IMR-90 (cell line): ENCODE measurements around the gene NPHP4. TPM values are rescaled to one million over a fixed set of nuclear protein-coding genes. Genes with fewer than 3 reads are reported as not detected.

Experiments
- ATAC-seq: fragments of 200-7000 bp; cut with Tn5 transposase; 2 replicates; pipeline ENCODE4 v1.9.1; 2020; ENCODE audit warnings: low read depth, mild to moderate bottlenecking, moderate library complexity
- BruUV-seq: library from RNA; stranded (reverse); fragments of 400-500 nt; replicated peaks from 2 replicates; lab custom pipeline; 2021; lab: Mats Ljungman, UMichigan
- CTCF ChIA-PET: fragments of 300-600 bp; formaldehyde crosslinking; extraction: SDS; loops from one replicate; lab custom pipeline; 2021; ENCODE audit warnings: antibody characterized with exemption; lab: Yijun Ruan, JAX
- POLR2A ChIA-PET: fragments of 300-600 bp; sonication (Branson Sonifier 250); formaldehyde crosslinking; loops from one replicate; lab custom pipeline; 2022; ENCODE audit warnings: antibody characterized with exemption; ENCODE audit not compliant: unreplicated experiment; lab: Charles Lee
- DNase-seq: peaks from one replicate; pipeline ENCODE4 v3.0.0; 2013
- H2AFZ ChIP-seq: replicated peaks from 2 replicates; pipeline ENCODE3; 2013; ENCODE audit warnings: low read length, mild to moderate bottlenecking; ENCODE audit not compliant: poor library complexity
- H2AK5ac ChIP-seq: 2 replicates; pipeline ENCODE4 v1.6.1; 2013; ENCODE audit warnings: low read depth, low read length, inconsistent platforms
- H2AK9ac ChIP-seq: replicated peaks from 2 replicates; pipeline ENCODE3; 2013; ENCODE audit warnings: mild to moderate bottlenecking, low read depth, low read length, moderate library complexity; ENCODE audit not compliant: poor library complexity
- H2BK120ac ChIP-seq: 2 replicates; pipeline ENCODE4 v1.6.1; 2013; ENCODE audit warnings: low read depth, low read length, inconsistent platforms
- H2BK15ac ChIP-seq: 3 replicates; pipeline ENCODE4 v1.6.1; 2013; ENCODE audit warnings: low read depth, low read length, inconsistent platforms
- H2BK20ac ChIP-seq: 2 replicates; pipeline ENCODE4 v1.6.1; 2013; ENCODE audit warnings: low read depth, mild to moderate bottlenecking, inconsistent platforms, low read length, moderate library complexity
- H2BK5ac ChIP-seq: 2 replicates; pipeline ENCODE4 v1.6.1; 2013; ENCODE audit warnings: mild to moderate bottlenecking, low read depth, low read length, inconsistent platforms; ENCODE audit not compliant: poor library complexity, severe bottlenecking
- H3K14ac ChIP-seq: replicated peaks from 2 replicates; pipeline ENCODE4 v1.6.1; 2013; ENCODE audit warnings: low read depth, low read length, inconsistent platforms
- H3K18ac ChIP-seq: 2 replicates; pipeline ENCODE4 v1.6.1; 2013; ENCODE audit warnings: low read depth, low read length, control low read depth
- H3K23ac ChIP-seq: 2 replicates; pipeline ENCODE4 v1.6.1; 2013; ENCODE audit warnings: low read depth, low read length, inconsistent platforms
- H3K27ac ChIP-seq: 2 replicates; pipeline ENCODE4 v1.5.1; 2013; ENCODE audit warnings: mild to moderate bottlenecking, control low read depth, low read length; ENCODE audit not compliant: insufficient read depth
- H3K27me3 ChIP-seq: 2 replicates; pipeline ENCODE4 v1.6.1; 2013; ENCODE audit warnings: low read length; ENCODE audit not compliant: control insufficient read depth, insufficient read depth
- H3K36me3 ChIP-seq: 2 replicates; pipeline ENCODE4 v1.6.1; 2013; ENCODE audit warnings: low read length, mixed read lengths; ENCODE audit not compliant: control insufficient read depth, insufficient read depth
- H3K4ac ChIP-seq: 2 replicates; pipeline ENCODE4 v1.6.1; 2013; ENCODE audit warnings: low read depth, low read length, inconsistent platforms
- H3K4me1 ChIP-seq: 2 replicates; pipeline ENCODE4 v1.6.1; 2013; ENCODE audit warnings: low read length, mixed read lengths; ENCODE audit not compliant: control insufficient read depth, insufficient read depth
- H3K4me2 ChIP-seq: 2 replicates; pipeline ENCODE4 v1.6.1; 2013; ENCODE audit warnings: low read depth, mild to moderate bottlenecking, control low read depth, low read length, moderate library complexity
- H3K4me3 ChIP-seq: 2 replicates; pipeline ENCODE4 v1.5.1; 2013; ENCODE audit warnings: low read depth, mild to moderate bottlenecking, control low read depth, low read length, moderate library complexity; ENCODE audit not compliant: insufficient read depth
- H3K56ac ChIP-seq: 2 replicates; pipeline ENCODE4 v1.6.1; 2013; ENCODE audit warnings: low read length, inconsistent platforms; ENCODE audit not compliant: insufficient read depth; ENCODE audit errors: extremely low read depth
- H3K79me1 ChIP-seq, 2 experiments: 2 replicates each; pipeline ENCODE4 v1.6.1; 2013; ENCODE audit warnings: low read length in 2 of 2, inconsistent platforms in 1 of 2, low read depth in 1 of 2
- H3K9ac ChIP-seq: 2 replicates; pipeline ENCODE4 v1.6.1; 2013; ENCODE audit warnings: low read depth, low read length, control low read depth
- H3K9me1 ChIP-seq: 2 replicates; pipeline ENCODE4 v1.6.1; 2013; ENCODE audit warnings: low read length, inconsistent platforms; ENCODE audit not compliant: insufficient read depth
- H3K9me3 ChIP-seq: 2 replicates; pipeline ENCODE4 v1.6.1; 2013; ENCODE audit warnings: low read length; ENCODE audit not compliant: control insufficient read depth, insufficient read depth
- H4K20me1 ChIP-seq: 2 replicates; pipeline ENCODE4 v1.6.1; 2013; ENCODE audit warnings: low read length, inconsistent platforms; ENCODE audit not compliant: insufficient read depth
- H4K5ac ChIP-seq: 2 replicates; pipeline ENCODE4 v1.6.1; 2013; ENCODE audit warnings: mild to moderate bottlenecking, low read depth, low read length, control low read depth
- H4K8ac ChIP-seq, 2 experiments: 2 replicates each; pipeline ENCODE4 v1.6.1; 2013; ENCODE audit warnings: low read depth in 2 of 2, low read length in 2 of 2, control low read depth in 1 of 2, inconsistent platforms in 1 of 2
- H4K91ac ChIP-seq: 2 replicates; pipeline ENCODE4 v1.6.1; 2013; ENCODE audit warnings: low read depth, low read length, inconsistent platforms; ENCODE audit not compliant: insufficient read depth
- CEBPB ChIP-seq: IDR thresholded peaks from 2 replicates; pipeline ENCODE4 v1.6.1; 2012; ENCODE audit warnings: low read depth, low read length, improper control_type of control experiment
- CHD1 ChIP-seq: IDR thresholded peaks from 2 replicates; pipeline ENCODE4 v1.6.1; 2012; ENCODE audit warnings: low read depth, low read length, improper control_type of control experiment
- CTCF ChIP-seq: conservative IDR thresholded peaks from 2 replicates; pipeline ENCODE4 v1.5.1; 2012; ENCODE audit warnings: mild to moderate bottlenecking, low read depth, low read length, improper control_type of control experiment
- ELK1 ChIP-seq: fragments of 150-350 bp; IDR thresholded peaks from 2 replicates; pipeline ENCODE4 v1.6.1; 2016; ENCODE audit warnings: low read depth, mild to moderate bottlenecking, low read length, moderate library complexity, borderline replicate concordance
- FOS ChIP-seq: fragments of 150-350 bp; IDR thresholded peaks from 2 replicates; pipeline ENCODE4 v1.6.1; 2016; ENCODE audit warnings: low read depth, low read length
- MAFK ChIP-seq: IDR thresholded peaks from 2 replicates; pipeline ENCODE4 v1.6.1; 2012; ENCODE audit warnings: low read depth, low read length, improper control_type of control experiment
- MAZ ChIP-seq: IDR thresholded peaks from 2 replicates; pipeline ENCODE4 v1.6.1; 2012; ENCODE audit warnings: low read depth, mild to moderate bottlenecking, low read length, improper control_type of control experiment, moderate library complexity, borderline replicate concordance
- MXI1 ChIP-seq: IDR thresholded peaks from 2 replicates; pipeline ENCODE4 v1.6.1; 2012; ENCODE audit warnings: low read depth, mild to moderate bottlenecking, low read length, moderate library complexity, borderline replicate concordance
- NFE2L2 ChIP-seq: fragments of 150-350 bp; IDR thresholded peaks from 2 replicates; pipeline ENCODE4 v1.6.1; 2016; ENCODE audit warnings: low read depth, mild to moderate bottlenecking, low read length
- POLR2A ChIP-seq: IDR thresholded peaks from 2 replicates; pipeline ENCODE4 v1.6.1; 2012; ENCODE audit warnings: mild to moderate bottlenecking, low read depth, low read length
- RAD21 ChIP-seq: IDR thresholded peaks from 2 replicates; pipeline ENCODE4 v1.6.1; 2012; ENCODE audit warnings: low read length, improper control_type of control experiment
- RFX5 ChIP-seq: IDR thresholded peaks from 2 replicates; pipeline ENCODE4 v1.8.0; 2012; ENCODE audit warnings: low read depth, mild to moderate bottlenecking, low read length, moderate library complexity
- USF2 ChIP-seq: fragments of 150-350 bp; IDR thresholded peaks from 2 replicates; pipeline ENCODE4 v1.6.1; 2017; ENCODE audit warnings: mild to moderate bottlenecking, antibody characterized with exemption, low read length, low read depth
- WGBS, 2 experiments: methylation state at CpG; one replicate each; pipeline versions ENCODE4 v1.1.5 to v1.1.7; 2013; ENCODE audit warnings: missing lambda C conversion rate in 2 of 2; ENCODE audit not compliant: insufficient read length in 1 of 2; ENCODE audit errors: extremely low coverage in 2 of 2; 5-methylcytosine and 5-hydroxymethylcytosine counted together
- dilution Hi-C: fragments of 300-500 bp; cut with HindIII; formaldehyde crosslinking; loops from one replicate; pipeline ENCODE4 v1.14.3; 2018; ENCODE audit warnings: low sequenced_read_pairs; ENCODE audit not compliant: unreplicated experiment
- in situ Hi-C: fragments of 300-500 bp; cut with MboI; formaldehyde crosslinking; loops from 3 replicates; pipeline ENCODE4 v1.14.3; 2019; ENCODE audit warnings: low sequenced_read_pairs, inconsistent platforms, mixed read lengths
- intact Hi-C: fragments of 100-400 bp; cut with micrococcal nuclease; formaldehyde crosslinking; loops from 2 replicates; pipeline ENCODE4 v1.10.0; 2022
- polyA plus RNA-seq, 3 experiments: library from polyadenylated mRNA; depleted of rRNA; stranded (reverse); fragments of >200 nt; gene quantifications; 2 replicates each; pipeline ENCODE4 v1.2.3, GENCODE V29; 2012; ENCODE audit warnings: low replicate concordance in 1 of 3
- total RNA-seq: library from RNA; depleted of rRNA; stranded (reverse); fragments of >200 nt; gene quantifications from 2 replicates; pipeline ENCODE4 v1.2.3, GENCODE V29; 2012

NPHP4 gene
- total and polyA plus RNA-seq, 2 of the 4 experiments (the other 2 are of a cell fraction), result 2.0 to 5.5 TPM

GRCh38 chr1:5967351-5968160 lies 24.7 kb downstream of the NPHP4 start:
- no peak overlapping the region for H3K56ac ChIP-seq
- H4K5ac ChIP-seq, result no peak overlapping the region
- H4K8ac ChIP-seq, result no peak overlapping the region
- H3K36me3 ChIP-seq, result peaks cover 4% of the 10 kb centered on the region
- H3K9me3 ChIP-seq, result no peaks in the 10 kb centered on the region
- H2AK5ac ChIP-seq, result no peak overlapping the region
- intact Hi-C loops, result no loop called here
- ChIA-PET CTCF (no interaction called here), POLR2A (no interaction called here)
- no peak overlapping the region for H3K23ac ChIP-seq
- dilution Hi-C loops, result no loop called here
- no TSS peak for BruUV-seq
- H2BK15ac ChIP-seq, result no peak overlapping the region
- no peak overlapping the region for H2BK20ac ChIP-seq
- H3K4ac ChIP-seq, result no peak overlapping the region
- no peak overlapping the region for H2AFZ ChIP-seq
- H3K9me1 ChIP-seq, result no peaks in the 10 kb centered on the region; the same call in 1 of the 2 replicates
- H4K91ac ChIP-seq, result no peak overlapping the region
- no peak for TF ChIP-seq CTCF
- TF ChIP-seq MAFK, result no peak
- no peak for TF ChIP-seq CEBPB
- no peak for TF ChIP-seq RAD21
- TF ChIP-seq RFX5, result no peak
- no peak for TF ChIP-seq CHD1
- TF ChIP-seq USF2, result no peak
- TF ChIP-seq ELK1, result no peak
- no peak for TF ChIP-seq MXI1
- no peak for TF ChIP-seq FOS
- no peak for TF ChIP-seq NFE2L2
- no peak for TF ChIP-seq POLR2A
- TF ChIP-seq MAZ, result no peak
- no peak overlapping the region for H3K18ac ChIP-seq
- DNase-seq, result no peak
- no peak overlapping the region for H2AK9ac ChIP-seq
- no peak overlapping the region for H3K4me3 ChIP-seq
- H3K79me1 ChIP-seq, result no peaks in the 10 kb centered on the region
- no peaks in the 10 kb centered on the region for H3K4me1 ChIP-seq
- H3K14ac ChIP-seq, result no peak overlapping the region
- H3K27ac ChIP-seq, result no peak overlapping the region
- no peaks in the 10 kb centered on the region for H3K27me3 ChIP-seq
- in situ Hi-C loops, result loop anchor here (25.0 kb wide), 1 partner anchor 1305 kb away; the partner anchor contains the start of gene AJAP1
- no peaks in the 10 kb centered on the region for H4K20me1 ChIP-seq
- H2BK5ac ChIP-seq, result no peak overlapping the region
- H2BK120ac ChIP-seq, result no peak overlapping the region
- H3K4me2 ChIP-seq, result no peak overlapping the region
- 98% methylated on average over 8 of the region's 23 CpGs; no CpG with 5 or more reads in 1 of the 2 experiments for WGBS, 2 experiments
- no peak for ATAC-seq
- H3K9ac ChIP-seq, result no peak overlapping the region
